ENCODE measurements around the gene CD40. TPM values are rescaled to one million over a fixed set of nuclear protein-coding genes. Genes with fewer than 3 reads are reported as not detected.
"Not testable (repeated sequence)": the region's sequence is repeated elsewhere in the genome, so short reads cannot be mapped to it uniquely, and the experiment has no call there.

CD40 gene
- total RNA-seq, 1 experiment from 2014 or later, result 13.6 TPM

- DNase-seq, result peak; percentile 7 to 82
- ChIA-PET POLR2A (ENCODE audit: unreplicated experiment) (interaction anchor here (0.9 kb wide), 1 partner anchor 127 kb away, joined by 6 read pairs; no protein-coding TSS in a partner anchor), CTCF (interaction anchor here (0.5 to 0.7 kb wide), 3 partner anchors 119 to 715 kb away, joined by 3 to 4 read pairs (median 3); no protein-coding TSS in a partner anchor)
- H3K79me2 ChIP-seq (ENCODE audit: low read depth), result peaks cover 59% of the 10 kb centered on the region
- H3K9me3 ChIP-seq (ENCODE audit: insufficient read depth, low read depth), result no peaks in the 10 kb centered on the region
- H3K27ac ChIP-seq, result peak overlapping the region; percentile 83
- intact Hi-C loops (cut with micrococcal nuclease; ENCODE audit: unreplicated experiment), result loop anchor here (1.0 to 10.0 kb wide), 4 partner anchors 66 to 294 kb away; partner anchors contain the start of genes DNTTIP1, WFDC3 and ZNF335
- no peaks in the 10 kb centered on the region for H3K36me3 ChIP-seq (ENCODE audit: low read depth)
- H3K27me3 ChIP-seq (ENCODE audit: insufficient read depth, low read depth), result no peaks in the 10 kb centered on the region
- H3F3A ChIP-seq (ENCODE audit: insufficient read depth, low read depth), result peaks cover 14% of the 10 kb centered on the region
- H3K4me3 ChIP-seq, result peak overlapping the region; percentile 85
- peak; percentile 19; the same call in 1 of the 2 replicates for TF ChIP-seq CTCF (conservative IDR thresholded peaks at IDR 0.05)
- no peak for TF ChIP-seq EZH2 (IDR thresholded peaks at IDR 0.05; ENCODE audit: low read depth)
- no peaks in the 10 kb centered on the region for H3K9me2 ChIP-seq (ENCODE audit: insufficient read depth)
- peaks cover 57% of the 10 kb centered on the region for H4K20me1 ChIP-seq (ENCODE audit: insufficient read depth)
- peak overlapping the region; percentile 88 for H3K4me2 ChIP-seq
- H3K4me1 ChIP-seq (replicated peaks; ENCODE audit: insufficient read depth), result peaks cover 44% of the 10 kb centered on the region
- peak overlapping the region; percentile 71; the same call in 1 of the 2 replicates for H2AFZ ChIP-seq
- TSS peak; percentile 30 for BruUV-seq (replicated peaks)
Observed at GRCh38 chr20:46088409-46089166, 29.5 kb upstream of the CD40 start.

GRCh38 chr20:46089167-46089416 is 29.0 kb upstream of the CD40 start:
- peak overlapping the region; percentile 83 for H3K27ac ChIP-seq
- BruUV-seq (replicated peaks), result no TSS peak
- no peaks in the 10 kb centered on the region for H3K9me2 ChIP-seq (ENCODE audit: insufficient read depth)
- ChIA-PET POLR2A (ENCODE audit: unreplicated experiment) (interaction anchor here (0.9 kb wide), 1 partner anchor 127 kb away, joined by 6 read pairs; no protein-coding TSS in a partner anchor), CTCF (interaction anchor here (0.7 kb wide), 2 partner anchors 120 to 716 kb away, joined by 3 to 4 read pairs; no protein-coding TSS in a partner anchor)
- TF ChIP-seq CTCF (conservative IDR thresholded peaks at IDR 0.05) (no peak), EZH2 (IDR thresholded peaks at IDR 0.05; ENCODE audit: low read depth) (no peak)
- peak overlapping the region; percentile 71 for H2AFZ ChIP-seq
- peaks cover 53% of the 10 kb centered on the region for H3K79me2 ChIP-seq (ENCODE audit: low read depth)
- intact Hi-C loops (cut with micrococcal nuclease; ENCODE audit: unreplicated experiment), result loop anchor here (1.0 to 10.0 kb wide), 4 partner anchors 67 to 294 kb away; partner anchors contain the start of genes DNTTIP1, WFDC3 and ZNF335
- H3K9me3 ChIP-seq (ENCODE audit: insufficient read depth, low read depth), result no peaks in the 10 kb centered on the region
- H3F3A ChIP-seq (ENCODE audit: insufficient read depth, low read depth), result peaks cover 14% of the 10 kb centered on the region
- H3K27me3 ChIP-seq (ENCODE audit: insufficient read depth, low read depth), result no peaks in the 10 kb centered on the region
- H4K20me1 ChIP-seq (ENCODE audit: insufficient read depth), result peaks cover 52% of the 10 kb centered on the region
- peak overlapping the region; percentile 85 for H3K4me3 ChIP-seq
- H3K4me2 ChIP-seq, result peak overlapping the region; percentile 88
- H3K36me3 ChIP-seq (ENCODE audit: low read depth), result no peaks in the 10 kb centered on the region
- H3K4me1 ChIP-seq (replicated peaks; ENCODE audit: insufficient read depth), result peaks cover 44% of the 10 kb centered on the region
- DNase-seq, result no peak

GRCh38 chr20:46089417-46090388 is 28.4 kb upstream of the CD40 start, which contains the start of gene NCOA5:
TSS of gene NCOA5 (minus strand) at chr20:46089962. CDS start at chr20:46079424, 10,538 bp downstream.
- TF ChIP-seq EZH2 (IDR thresholded peaks at IDR 0.05; ENCODE audit: low read depth) (no peak), CTCF (conservative IDR thresholded peaks at IDR 0.05) (no peak; the same call in 1 of the 2 replicates)
- H2AFZ ChIP-seq, result peak within 1 kb of the TSS; percentile 71
- H3K4me2 ChIP-seq, result peak within 1 kb of the TSS; percentile 88
- no peaks in the 10 kb centered on the region for H3K9me2 ChIP-seq (ENCODE audit: insufficient read depth)
- peaks cover 43% of the 10 kb centered on the region for H3K4me1 ChIP-seq (replicated peaks; ENCODE audit: insufficient read depth)
- CTCF ChIA-PET, result interaction anchor here (0.7 kb wide), 2 partner anchors 120 to 716 kb away, joined by 3 to 4 read pairs; no protein-coding TSS in a partner anchor
- TSS peak; percentile 83 for BruUV-seq (replicated peaks)
- H3K27me3 ChIP-seq (ENCODE audit: insufficient read depth, low read depth), result no peaks in the 10 kb centered on the region
- peak; percentile 86 to 97 for DNase-seq
- intact Hi-C loops (cut with micrococcal nuclease; ENCODE audit: unreplicated experiment), result loop anchor here (1.0 to 10.0 kb wide), 4 partner anchors 67 to 295 kb away; partner anchors contain the start of genes DNTTIP1, WFDC3 and ZNF335
- H3K27ac ChIP-seq, result peak within 1 kb of the TSS; percentile 83
- no peaks in the 10 kb centered on the region for H3K36me3 ChIP-seq (ENCODE audit: low read depth)
- H3K79me2 ChIP-seq (ENCODE audit: low read depth), result peaks cover 47% of the 10 kb centered on the region
- peak within 1 kb of the TSS; percentile 85 for H3K4me3 ChIP-seq
- POLR2A ChIA-PET (ENCODE audit: unreplicated experiment), result no interaction called here
- H3F3A ChIP-seq (ENCODE audit: insufficient read depth, low read depth), result peaks cover 14% of the 10 kb centered on the region
- peaks cover 46% of the 10 kb centered on the region for H4K20me1 ChIP-seq (ENCODE audit: insufficient read depth)
- H3K9me3 ChIP-seq (ENCODE audit: insufficient read depth, low read depth), result no peaks in the 10 kb centered on the region

- intact Hi-C loops (cut with micrococcal nuclease; ENCODE audit: unreplicated experiment); BruUV-seq (replicated peaks); H3K27me3 ChIP-seq (ENCODE audit: insufficient read depth, low read depth); H3K9me2 ChIP-seq (ENCODE audit: insufficient read depth); H3K9me3 ChIP-seq (ENCODE audit: insufficient read depth, low read depth); H3K36me3 ChIP-seq (ENCODE audit: low read depth); H2AFZ ChIP-seq; H3K27ac ChIP-seq; CTCF ChIA-PET; H3K4me3 ChIP-seq; H3K4me2 ChIP-seq: not testable (repeated sequence)
- peaks cover 24% of the 10 kb centered on the region for H4K20me1 ChIP-seq (ENCODE audit: insufficient read depth)
- H3K4me1 ChIP-seq (replicated peaks; ENCODE audit: insufficient read depth), result peaks cover 23% of the 10 kb centered on the region
- peak in 1 of 2 experiments; percentile 30 for DNase-seq
- H3F3A ChIP-seq (ENCODE audit: insufficient read depth, low read depth), result peaks cover 14% of the 10 kb centered on the region
- POLR2A ChIA-PET (ENCODE audit: unreplicated experiment), result interaction anchor here (0.6 kb wide), 1 partner anchor 259 kb away, joined by 7 read pairs; no protein-coding TSS in a partner anchor
- peaks cover 26% of the 10 kb centered on the region for H3K79me2 ChIP-seq (ENCODE audit: low read depth)
Observed at GRCh38 chr20:46091622-46092535, 26.2 kb upstream of the CD40 start.

Data from PC-9 (cell line).